H7 (cell line): ENCODE data around the gene RAB15. TPM values are rescaled to one million over a fixed set of nuclear protein-coding genes. Genes with fewer than 3 reads are reported as not detected.
A peak's percentile ranks its signal among the peaks of the same experiment; 100 is the strongest.

Experiments used
- DNase-seq: peaks from one replicate; pipeline ENCODE4 v3.0.0; 2012
- H3K27me3 ChIP-seq: 2 replicates; pipeline ENCODE4 v1.6.0; 2011; ENCODE audit warnings: mild to moderate bottlenecking, low read length; ENCODE audit not compliant: control insufficient read depth, insufficient read depth
- H3K36me3 ChIP-seq: replicated peaks from 2 replicates; pipeline ENCODE4 v1.5.1; 2011; ENCODE audit warnings: low read length; ENCODE audit not compliant: control insufficient read depth, insufficient read depth
- H3K4me3 ChIP-seq: 2 replicates; pipeline ENCODE4 v1.5.1; 2011; ENCODE audit warnings: low read depth, mild to moderate bottlenecking, control low read depth, low read length, moderate library complexity; ENCODE audit not compliant: insufficient read depth
- total RNA-seq: library from RNA; depleted of rRNA; stranded (reverse); fragments of >200 nt; shearing (Covaris generic); gene quantifications from 2 replicates; pipeline ENCODE4 v1.2.3, GENCODE V29; 2014

The RAB15 gene
- total RNA-seq, 1 experiment from 2014 or later: 48.3 TPM

DNA sequence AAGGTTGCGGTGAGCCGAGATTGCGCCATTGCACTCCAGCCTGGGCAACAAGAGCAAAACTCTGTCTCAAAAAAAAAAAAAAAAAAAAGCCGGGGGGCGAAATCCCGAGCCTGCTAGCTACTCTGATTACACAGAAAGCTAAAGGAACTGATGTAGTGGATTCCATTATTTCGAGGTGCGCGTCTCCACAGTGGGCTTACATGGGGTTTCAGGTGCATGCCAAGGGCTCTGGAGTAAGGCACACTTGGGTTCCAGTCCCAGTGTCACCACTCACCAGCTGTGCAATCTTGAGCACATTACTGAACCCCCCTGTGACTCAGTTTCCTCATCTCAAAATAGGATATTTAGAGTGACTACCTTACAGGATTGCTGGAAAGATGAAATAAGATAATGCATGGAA is 1.7 kb upstream of the RAB15 start:
- no peak overlapping the region for H3K4me3 ChIP-seq
- no peaks in the 10 kb centered on the region for H3K36me3 ChIP-seq
- peaks cover 8% of the 10 kb centered on the region; the same call in 1 of the 2 replicates for H3K27me3 ChIP-seq
- no peak for DNase-seq

- Histone ChIP-seq H3K27me3 (peaks cover 8% of the 10 kb centered on the region; the same call in 1 of the 2 replicates), H3K4me3 (peak overlapping the region; percentile 58; the same call in 1 of the 2 replicates)
- DNase-seq: no peak
Observed at GRCh38 chr14:64973026-64973442, 898 bp upstream of the RAB15 start.

GRCh38 chr14:64971491-64971942 is 619 bp downstream of the RAB15 start:
- Histone ChIP-seq H3K4me3 (peak overlapping the region; percentile 74), H3K36me3 (no peaks in the 10 kb centered on the region), H3K27me3 (peaks cover 8% of the 10 kb centered on the region; the same call in 1 of the 2 replicates)
- DNase-seq: peak; percentile 74

More at GRCh38 chr14:64973026-64973442, 898 bp upstream of the RAB15 start:
- H3K36me3 ChIP-seq: no peaks in the 10 kb centered on the region

DNA sequence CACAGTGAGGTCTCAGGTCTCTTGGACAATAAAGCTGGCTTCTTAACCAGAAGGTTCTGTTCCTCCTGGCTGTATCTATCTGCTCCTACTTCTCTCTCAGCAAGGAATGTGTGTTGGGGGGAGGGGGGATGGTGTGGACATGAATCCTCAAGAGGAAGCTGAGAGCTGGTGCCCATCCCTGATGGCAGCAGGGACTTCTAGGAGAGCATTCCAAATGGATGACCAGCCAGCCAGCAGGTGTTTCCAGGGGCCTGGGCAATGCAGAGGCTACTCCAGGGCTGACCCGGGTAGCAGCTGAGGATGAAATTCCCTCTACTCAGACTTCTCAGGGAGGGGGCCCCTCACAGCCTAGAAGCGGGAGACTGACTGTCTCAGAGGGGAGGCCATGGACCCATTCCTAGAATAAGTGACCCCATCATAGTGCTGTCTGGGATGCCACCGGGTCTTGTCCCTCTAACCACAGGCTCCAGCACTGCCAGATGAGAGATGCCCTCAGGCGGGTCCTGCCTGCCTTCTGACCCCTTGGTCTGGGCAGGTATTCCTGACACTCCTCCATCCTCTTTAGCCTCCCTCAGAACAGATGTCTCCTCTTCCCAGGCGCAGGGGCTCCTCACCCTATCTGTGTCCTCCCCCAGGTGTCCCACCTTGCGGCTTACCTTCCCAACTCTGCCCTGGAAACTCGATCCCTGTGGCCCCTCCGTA is 1.2 kb downstream of the RAB15 start:
- H3K4me3 ChIP-seq: peak overlapping the region; percentile 74
- peak; percentile 60 for DNase-seq
- H3K27me3 ChIP-seq: peaks cover 8% of the 10 kb centered on the region; the same call in 1 of the 2 replicates
- H3K36me3 ChIP-seq: no peaks in the 10 kb centered on the region

- H3K4me3 ChIP-seq: no peak overlapping the region
- H3K27me3 ChIP-seq: peaks cover 8% of the 10 kb centered on the region; the same call in 1 of the 2 replicates
- no peaks in the 10 kb centered on the region for H3K36me3 ChIP-seq
- DNase-seq: no peak
Observed at GRCh38 chr14:64970041-64970440, 2.1 kb downstream of the RAB15 start.

DNA sequence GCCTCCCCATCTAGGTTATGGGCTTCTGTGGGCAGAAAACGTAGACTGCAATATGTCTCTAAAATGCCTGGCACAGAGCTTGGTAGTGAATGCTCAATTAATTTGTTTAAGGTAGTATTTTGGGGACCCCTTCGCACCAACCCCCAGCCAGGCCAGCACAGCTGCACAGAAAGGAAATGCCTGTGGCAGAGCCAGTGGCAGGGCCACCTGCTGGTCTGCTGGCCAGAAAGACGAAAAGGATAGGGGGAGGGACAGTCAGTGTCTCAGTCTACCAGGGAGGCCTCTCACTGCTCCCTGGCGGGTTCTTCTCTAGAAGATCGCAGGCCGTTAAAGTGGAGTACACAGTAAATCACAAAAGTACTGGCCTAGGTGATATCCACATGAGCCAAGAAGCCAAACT is 3.5 kb downstream of the RAB15 start:
- DNase-seq: peak; percentile 68
- no peak overlapping the region for H3K4me3 ChIP-seq
- peaks cover 8% of the 10 kb centered on the region; the same call in 1 of the 2 replicates for H3K27me3 ChIP-seq
- H3K36me3 ChIP-seq: no peaks in the 10 kb centered on the region

GRCh38 chr14:64968167-64968566 is 4.0 kb downstream of the RAB15 start:
- H3K4me3 ChIP-seq: no peak overlapping the region
- peaks cover 8% of the 10 kb centered on the region; the same call in 1 of the 2 replicates for H3K27me3 ChIP-seq
- no peak for DNase-seq
- no peaks in the 10 kb centered on the region for H3K36me3 ChIP-seq

- no peaks in the 10 kb centered on the region for H3K36me3 ChIP-seq
- no peak for DNase-seq
- H3K4me3 ChIP-seq: no peak overlapping the region
- peaks cover 8% of the 10 kb centered on the region; the same call in 1 of the 2 replicates for H3K27me3 ChIP-seq
Observed at GRCh38 chr14:64966976-64967375, 5.2 kb downstream of the RAB15 start.

GRCh38 chr14:64965356-64966000 is 6.7 kb downstream of the RAB15 start:
- no peaks in the 10 kb centered on the region for H3K36me3 ChIP-seq

GRCh38 chr14:64963611-64964010 is 8.5 kb downstream of the RAB15 start:
- DNase-seq: no peak
- Histone ChIP-seq H3K27me3 (no peaks in the 10 kb centered on the region), H3K36me3 (no peaks in the 10 kb centered on the region), H3K4me3 (no peak overlapping the region)

More at GRCh38 chr14:64965356-64966000, 6.7 kb downstream of the RAB15 start:
- DNase-seq: no peak
- no peak overlapping the region for H3K4me3 ChIP-seq
- no peaks in the 10 kb centered on the region; the same call in 1 of the 2 replicates for H3K27me3 ChIP-seq

GRCh38 chr14:64960762-64961276 is 11.3 kb downstream of the RAB15 start:
- DNase-seq: peak; percentile 81
- Histone ChIP-seq H3K36me3 (no peaks in the 10 kb centered on the region), H3K27me3 (no peaks in the 10 kb centered on the region)

GRCh38 chr14:64958743-64959142 is 13.4 kb downstream of the RAB15 start:
- DNase-seq: no peak
- Histone ChIP-seq H3K36me3 (no peaks in the 10 kb centered on the region), H3K4me3 (no peak overlapping the region), H3K27me3 (no peaks in the 10 kb centered on the region)

More at GRCh38 chr14:64960762-64961276, 11.3 kb downstream of the RAB15 start:
- no peak overlapping the region for H3K4me3 ChIP-seq

DNA sequence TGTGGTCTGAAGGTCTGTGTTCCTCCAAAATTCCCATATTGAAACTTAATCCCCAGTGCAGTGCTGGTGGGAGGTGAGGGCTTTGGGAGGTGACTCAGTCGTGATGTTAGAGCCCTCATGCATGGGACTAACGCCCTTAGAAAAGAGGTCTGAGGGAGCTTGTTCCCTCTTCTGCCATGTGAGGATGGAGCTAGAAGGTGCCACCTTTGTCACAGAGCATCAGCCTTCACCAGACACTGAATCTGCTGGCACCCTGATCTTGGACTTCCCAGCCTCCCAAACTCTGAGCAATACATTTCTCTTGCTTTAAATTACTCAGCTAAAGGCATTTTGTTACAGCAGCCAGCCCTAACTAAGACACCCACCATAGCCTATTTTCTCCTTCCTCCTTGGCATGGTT is 13.9 kb downstream of the RAB15 start:
- no peaks in the 10 kb centered on the region for H3K27me3 ChIP-seq
- H3K4me3 ChIP-seq: no peak overlapping the region
- no peak for DNase-seq
- no peaks in the 10 kb centered on the region for H3K36me3 ChIP-seq

GRCh38 chr14:64956697-64957406 is 15.3 kb downstream of the RAB15 start:
- Histone ChIP-seq H3K4me3 (no peak overlapping the region), H3K27me3 (no peaks in the 10 kb centered on the region), H3K36me3 (peaks cover 1% of the 10 kb centered on the region; the same call in 1 of the 2 replicates)
- DNase-seq: no peak
